Thymus (tissue), 11 donors: ENCODE data around the gene TMBIM4. TPM values are rescaled to one million over a fixed set of nuclear protein-coding genes. Genes with fewer than 3 reads are reported as not detected.

Experiments used
- DNase-seq, 9 donors: peaks; one replicate each; pipeline ENCODE4 v3.0.0-alpha.2; 2013; ENCODE audit warnings: low spot score in 9 of 9, low read depth in 6 of 9, missing footprints in 1 of 9
- H3K27ac ChIP-seq, 2 donors: one replicate each; pipeline ENCODE4 v1.5.1; 2013; ENCODE audit warnings: control low read depth in 1 of 2, low read depth in 1 of 2, low read length in 1 of 2, mild to moderate bottlenecking in 1 of 2, moderate library complexity in 1 of 2
- H3K27me3 ChIP-seq, 2 donors: one replicate each; pipeline ENCODE4 v1.5.1; 2013; ENCODE audit warnings: low read length in 1 of 2; ENCODE audit not compliant: control insufficient read depth in 2 of 2, insufficient read depth in 1 of 2
- H3K36me3 ChIP-seq, 2 donors: one replicate each; pipeline ENCODE4 v1.5.1; 2013; ENCODE audit warnings: low read length in 1 of 2, mild to moderate bottlenecking in 1 of 2, moderate library complexity in 1 of 2; ENCODE audit not compliant: control insufficient read depth in 2 of 2, insufficient read depth in 2 of 2
- H3K4me1 ChIP-seq, 2 donors: one replicate each; pipeline ENCODE4 v1.5.1; 2013; ENCODE audit warnings: low read length in 2 of 2; ENCODE audit not compliant: control insufficient read depth in 2 of 2, insufficient read depth in 2 of 2
- H3K4me3 ChIP-seq, 2 donors: one replicate each; pipeline ENCODE4 v1.5.1; 2013; ENCODE audit warnings: low read length in 2 of 2, control low read depth in 1 of 2, mild to moderate bottlenecking in 1 of 2
- H3K9me3 ChIP-seq, 2 donors: one replicate each; pipeline ENCODE4 v1.5.1; 2013; ENCODE audit warnings: low read length in 1 of 2, mild to moderate bottlenecking in 1 of 2; ENCODE audit not compliant: control insufficient read depth in 2 of 2, insufficient read depth in 1 of 2
- WGBS: extraction: QIAGEN DNeasy Blood & Tissue Kit; methylation state at CpG from one replicate; pipeline ENCODE4 v1.1.7; 2013; 5-methylcytosine and 5-hydroxymethylcytosine counted together
- polyA plus RNA-seq: library from polyadenylated mRNA; stranded (reverse); fragments of 200-250 nt; gene quantifications from one replicate; pipeline ENCODE4 v1.2.3, GENCODE V29; 2013
- total RNA-seq: library from RNA; stranded (reverse); fragments of 120-200 nt; gene quantifications from one replicate; pipeline ENCODE4 v1.2.4, GENCODE V29; 2013
- donor health status: healthy.

Gene TMBIM4
- total and polyA plus RNA-seq, 2 donors: 88.7 to 144 TPM

DNA sequence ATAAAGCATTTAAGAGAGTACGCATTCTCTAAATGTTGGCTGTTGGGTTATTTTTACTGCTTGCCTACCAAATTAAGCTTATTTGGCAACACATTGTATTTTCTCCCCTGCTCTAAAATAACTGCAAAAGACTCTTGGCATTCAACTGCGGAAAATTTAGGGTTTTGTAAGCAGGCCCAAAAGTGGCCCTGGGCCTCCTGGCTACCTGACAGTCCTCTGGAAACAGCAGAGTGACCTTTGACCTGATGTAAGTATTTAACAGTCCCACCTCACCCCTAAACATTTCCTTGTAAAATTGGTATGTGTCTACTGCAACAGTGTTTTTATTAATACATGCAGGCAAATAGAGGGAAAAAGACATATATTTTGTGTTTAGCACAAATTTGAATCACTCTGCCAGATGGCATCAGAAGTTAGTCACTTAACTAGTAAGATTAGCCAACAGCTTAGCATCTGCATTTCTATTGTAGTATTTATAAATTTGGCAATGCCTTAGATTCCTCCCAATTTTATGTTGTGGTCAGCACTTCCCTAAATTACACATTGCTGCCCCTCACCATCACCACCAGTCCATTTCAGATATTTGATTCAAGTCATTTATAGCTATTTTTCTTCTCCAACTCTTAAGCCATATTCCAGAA lies 50.4 kb downstream of the TMBIM4 start:
- H3K27ac ChIP-seq: no peak overlapping the region
- H3K27me3 ChIP-seq: no peaks in the 10 kb centered on the region
- H3K36me3 ChIP-seq: peaks cover 7 to 35% of the 10 kb centered on the region in 2 donors
- no peaks in the 10 kb centered on the region for H3K4me1 ChIP-seq
- H3K4me3 ChIP-seq: no peak overlapping the region
- no peaks in the 10 kb centered on the region for H3K9me3 ChIP-seq
- WGBS: 96% methylated on average over 2 of the region's 2 CpGs
- DNase-seq: no peak

DNA sequence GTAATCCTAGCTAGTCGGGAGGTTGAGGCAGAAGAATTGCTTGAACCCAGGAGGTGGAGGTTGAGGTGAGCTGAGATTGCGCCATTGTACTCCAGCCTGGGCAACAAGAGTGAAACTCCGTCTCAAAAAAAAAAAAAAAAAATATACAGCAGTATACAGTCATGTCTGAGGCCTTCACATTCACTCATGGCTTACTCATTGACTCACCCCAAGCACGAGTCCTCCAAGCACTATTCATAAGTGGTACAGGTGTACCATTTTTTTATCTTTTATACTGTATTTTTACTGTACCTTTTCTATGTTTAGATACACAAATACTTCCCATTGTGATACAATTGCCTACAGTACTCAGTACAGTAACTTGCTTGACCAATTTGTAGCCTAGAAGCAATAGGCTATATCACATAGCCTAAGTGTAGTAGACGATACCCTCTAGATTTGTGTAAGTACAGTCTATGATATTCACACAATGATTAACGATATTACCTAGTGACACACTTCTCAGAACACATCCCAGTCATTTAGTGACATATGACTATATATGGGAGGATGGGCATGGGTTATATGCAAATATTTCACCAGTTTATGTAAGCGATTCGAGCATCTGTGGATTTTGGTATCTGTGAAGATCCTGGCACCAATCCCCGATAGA lies 51.4 kb downstream of the TMBIM4 start:
- Histone ChIP-seq H3K27ac (no peak overlapping the region), H3K36me3 (peaks cover 6 to 26% of the 10 kb centered on the region in 2 donors), H3K4me1 (no peaks in the 10 kb centered on the region), H3K4me3 (no peak overlapping the region), H3K27me3 (no peaks in the 10 kb centered on the region), H3K9me3 (no peaks in the 10 kb centered on the region)
- 98% methylated on average over 9 of the region's 9 CpGs for WGBS
- DNase-seq: no peak

DNA sequence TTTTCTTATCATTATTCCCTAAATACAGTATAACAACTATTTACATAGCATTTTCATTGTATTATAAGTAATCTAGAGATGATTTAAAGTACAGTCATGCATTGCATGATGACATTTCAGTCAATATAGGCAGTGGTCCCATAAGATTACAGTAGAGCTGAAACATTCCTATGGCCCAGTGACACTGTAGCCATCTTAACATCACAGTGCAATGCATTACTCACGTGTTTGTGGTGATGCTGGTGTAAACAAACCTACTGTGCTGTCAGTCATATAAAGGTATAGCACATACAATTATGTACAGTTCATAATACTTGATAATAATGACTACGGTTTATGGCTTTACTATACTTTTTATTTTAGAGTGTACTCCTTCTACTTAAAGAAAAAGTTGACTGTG lies 52.6 kb downstream of the TMBIM4 start:
- no peaks in the 10 kb centered on the region for H3K4me1 ChIP-seq
- H3K9me3 ChIP-seq: no peaks in the 10 kb centered on the region
- H3K27me3 ChIP-seq: no peaks in the 10 kb centered on the region
- H3K27ac ChIP-seq: no peak overlapping the region
- H3K4me3 ChIP-seq: no peak overlapping the region
- 96% methylated on average over 2 of the region's 2 CpGs for WGBS
- no peak for DNase-seq
- peaks cover 6 to 19% of the 10 kb centered on the region in 2 donors for H3K36me3 ChIP-seq

DNA sequence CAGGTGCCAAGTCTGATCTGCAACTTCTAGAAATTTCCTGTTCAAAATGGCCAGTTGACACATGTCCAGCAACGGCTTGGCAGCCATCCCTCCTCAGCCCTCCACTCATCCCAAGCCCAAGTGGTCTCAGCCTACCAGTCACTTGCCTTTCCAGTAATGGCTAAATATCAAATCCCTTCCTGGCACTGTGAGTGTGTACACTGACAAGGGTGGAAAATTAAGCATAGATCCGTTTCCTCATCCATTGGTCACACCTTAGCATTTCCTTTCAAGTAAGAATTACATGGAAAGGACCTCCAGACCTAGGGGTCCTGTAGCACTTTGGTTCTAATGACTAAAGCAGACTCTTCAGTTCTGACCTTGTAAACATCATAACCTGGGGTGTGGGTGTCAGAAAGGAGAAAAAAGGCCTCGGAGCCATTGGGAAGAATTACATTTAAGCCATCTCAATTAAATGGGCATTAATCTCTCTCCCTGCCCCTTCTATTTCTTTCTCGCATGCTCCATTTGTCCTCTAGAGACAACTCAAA lies 54.7 kb downstream of the TMBIM4 start:
- DNase-seq: no peak
- no peaks in the 10 kb centered on the region for H3K9me3 ChIP-seq
- no peaks in the 10 kb centered on the region for H3K27me3 ChIP-seq
- no peak overlapping the region for H3K4me3 ChIP-seq
- WGBS: 95% methylated on average over 4 of the region's 4 CpGs
- H3K4me1 ChIP-seq: no peaks in the 10 kb centered on the region
- H3K36me3 ChIP-seq: peaks cover 3% of the 10 kb centered on the region in 2 donors
- H3K27ac ChIP-seq: no peak overlapping the region

DNA sequence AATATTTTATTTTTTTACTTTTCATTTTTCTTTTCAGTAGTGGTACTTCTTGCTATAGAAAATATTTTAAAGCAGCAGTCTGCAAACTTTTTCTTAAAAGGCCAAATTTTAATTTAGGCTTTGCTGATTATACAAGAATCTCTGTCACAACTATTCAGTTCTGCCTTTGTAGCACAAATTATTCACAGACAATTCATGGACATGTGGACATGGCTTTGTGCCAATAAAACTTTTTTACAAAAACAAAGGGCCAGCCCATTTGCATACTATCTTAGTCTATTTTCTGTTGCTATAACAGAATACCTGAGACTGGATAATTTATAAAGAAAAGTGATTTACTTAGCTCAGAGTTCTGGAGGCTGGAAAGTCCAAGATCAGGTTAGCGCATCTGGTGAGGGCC lies 56.3 kb downstream of the TMBIM4 start:
- no peaks in the 10 kb centered on the region for H3K9me3 ChIP-seq
- H3K27me3 ChIP-seq: no peaks in the 10 kb centered on the region
- 100% methylated on average over 1 of the region's 1 CpG for WGBS
- no peaks in the 10 kb centered on the region for H3K36me3 ChIP-seq
- H3K4me1 ChIP-seq: no peaks in the 10 kb centered on the region
- no peak overlapping the region for H3K27ac ChIP-seq
- no peak for DNase-seq
- no peak overlapping the region for H3K4me3 ChIP-seq

DNA sequence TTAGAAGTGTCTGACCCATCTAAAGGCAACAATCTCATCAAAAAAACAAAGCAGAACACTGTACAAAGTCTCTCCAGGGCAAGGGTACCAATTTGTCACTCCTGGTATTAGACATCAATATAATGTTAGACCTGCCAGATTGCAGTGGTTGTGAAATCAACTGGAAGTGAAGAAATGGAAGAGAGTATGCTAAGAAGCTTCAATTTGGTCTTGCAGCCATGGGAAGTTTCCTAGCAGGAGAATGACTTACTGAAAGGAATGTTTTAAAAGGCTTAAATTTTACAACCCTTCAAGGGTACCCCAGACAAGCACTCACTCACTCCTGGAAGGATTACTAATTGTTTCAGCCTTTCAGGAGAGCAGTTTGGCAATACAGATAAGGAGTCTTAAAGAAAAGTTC lies 58.2 kb downstream of the TMBIM4 start:
- Histone ChIP-seq H3K9me3 (no peaks in the 10 kb centered on the region), H3K36me3 (no peaks in the 10 kb centered on the region), H3K27me3 (no peaks in the 10 kb centered on the region), H3K4me3 (no peak overlapping the region), H3K4me1 (no peaks in the 10 kb centered on the region), H3K27ac (no peak overlapping the region)
- no peak for DNase-seq

DNA sequence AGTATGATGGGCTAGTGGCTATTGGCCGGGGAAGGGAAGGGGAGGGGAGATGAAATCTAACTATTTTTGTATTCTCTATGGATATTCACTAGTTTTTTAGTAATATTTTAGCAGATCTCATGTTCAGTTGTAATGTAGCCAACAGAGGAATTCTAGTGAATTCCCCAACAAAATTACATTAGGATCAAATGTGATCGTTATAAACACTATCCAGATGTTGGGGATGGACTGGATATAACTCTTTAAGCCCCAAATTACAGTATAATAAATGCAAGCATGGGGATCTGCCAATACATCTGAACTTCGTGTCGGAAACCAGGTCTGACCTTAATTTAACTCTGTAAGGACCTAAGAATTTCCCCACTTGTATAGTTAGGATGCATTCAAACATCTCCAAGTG lies 60.7 kb downstream of the TMBIM4 start:
- H3K36me3 ChIP-seq: no peaks in the 10 kb centered on the region
- no peaks in the 10 kb centered on the region for H3K27me3 ChIP-seq
- DNase-seq: no peak
- no peaks in the 10 kb centered on the region for H3K4me1 ChIP-seq
- H3K27ac ChIP-seq: no peak overlapping the region
- 98% methylated on average over 4 of the region's 4 CpGs for WGBS
- no peak overlapping the region for H3K4me3 ChIP-seq
- no peaks in the 10 kb centered on the region for H3K9me3 ChIP-seq

DNA sequence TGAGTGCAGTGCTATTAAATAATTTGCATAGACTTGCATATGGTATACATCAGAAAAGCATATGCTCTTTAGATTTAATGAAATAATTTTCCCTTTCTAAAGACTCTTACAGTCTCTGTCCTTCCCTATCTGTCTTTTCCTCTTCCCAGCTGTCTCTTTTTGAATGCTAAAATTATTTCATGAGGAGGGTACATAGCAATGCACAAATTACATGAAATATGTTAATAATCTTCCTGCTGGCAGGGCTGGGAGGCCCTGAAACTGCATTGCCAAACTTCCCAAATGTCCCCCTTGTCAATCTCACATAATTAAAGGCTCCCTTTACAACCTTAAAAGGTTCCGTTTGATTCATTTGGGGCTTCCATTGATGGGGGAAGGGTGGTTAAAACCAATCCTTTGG lies 61.4 kb downstream of the TMBIM4 start:
- DNase-seq: no peak
- Histone ChIP-seq H3K27ac (no peak overlapping the region), H3K36me3 (no peaks in the 10 kb centered on the region), H3K9me3 (no peaks in the 10 kb centered on the region), H3K4me3 (no peak overlapping the region), H3K27me3 (no peaks in the 10 kb centered on the region), H3K4me1 (no peaks in the 10 kb centered on the region)
- 92% methylated on average over 1 of the region's 1 CpG for WGBS

DNA sequence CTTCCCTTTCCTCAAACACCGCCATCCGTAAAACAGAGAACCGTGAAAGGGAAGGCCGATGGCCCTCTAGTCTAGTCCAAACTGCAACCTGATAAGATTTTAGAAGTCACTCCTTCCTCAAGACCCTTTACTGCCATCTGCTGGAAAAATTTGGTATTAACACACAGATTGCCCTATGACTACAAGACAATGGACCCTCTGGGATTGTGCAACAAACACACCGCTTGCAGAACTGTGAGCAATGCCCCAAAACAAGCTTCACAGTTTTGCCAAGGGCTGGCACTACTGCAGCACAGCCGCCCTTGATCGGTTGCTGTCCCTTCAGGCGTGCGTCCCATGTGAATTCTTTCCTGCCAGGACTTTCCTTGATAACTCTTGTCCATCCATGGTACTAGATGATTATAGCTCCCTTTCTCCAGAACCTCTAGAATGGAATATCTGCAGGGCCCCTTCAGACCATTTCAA lies 62.3 kb downstream of the TMBIM4 start:
- no peaks in the 10 kb centered on the region for H3K4me1 ChIP-seq
- peak; percentile 49 to 91 (median 79) for DNase-seq

More for the DNA sequence above, 62.3 kb downstream of the TMBIM4 start:
- Histone ChIP-seq H3K27me3 (no peaks in the 10 kb centered on the region), H3K36me3 (no peaks in the 10 kb centered on the region), H3K27ac (no peak overlapping the region), H3K9me3 (no peaks in the 10 kb centered on the region), H3K4me3 (no peak overlapping the region)
- 42% methylated on average over 9 of the region's 9 CpGs for WGBS
